HepG2 (cell line): ENCODE data around the gene SLAMF6. TPM values are rescaled to one million over a fixed set of nuclear protein-coding genes. Genes with fewer than 3 reads are reported as not detected.

Experiments
- ATAC-seq: fragments of 200-7000 bp; cut with Tn5 transposase; 3 replicates; pipeline ENCODE4 v1.9.1; 2020; ENCODE audit warnings: mild to moderate bottlenecking, moderate library complexity
- BruUV-seq: library from RNA; stranded (reverse); fragments of 400-500 nt; replicated peaks from 2 replicates; lab custom pipeline; 2021; lab: Mats Ljungman, UMichigan
- CTCF ChIA-PET: fragments of 300-600 bp; formaldehyde crosslinking; extraction: SDS; loops from one replicate; lab custom pipeline; 2021; ENCODE audit warnings: low total read pairs, inconsistent platforms, low intra/inter-chr PET ratio; lab: Yijun Ruan, JAX
- POLR2A ChIA-PET: fragments of 350-600 bp; sonication (Branson Sonifier 250); formaldehyde crosslinking; loops from one replicate; lab custom pipeline; 2020; ENCODE audit warnings: antibody characterized with exemption, inconsistent platforms; lab: Yijun Ruan, JAX
- DNase-seq: peaks from one replicate; pipeline ENCODE4 v3.0.0-alpha.2; 2015; ENCODE audit warnings: low spot score
- FAIRE-seq: peaks from 3 replicates; lab custom pipeline; 2011; peaks lifted over from hg19 to GRCh38; lab: Jason Lieb, UNC
- H2AFZ ChIP-seq: one replicate; pipeline ENCODE4 v1.6.1; 2011; ENCODE audit warnings: low read length, inconsistent platforms
- H3K27ac ChIP-seq: fragments of 300-600 bp; 3 replicates; pipeline ENCODE4 v1.8.0; 2011; ENCODE audit warnings: mixed run types, mild to moderate bottlenecking, mixed read lengths, low read length, inconsistent platforms; ENCODE audit not compliant: insufficient read depth; ENCODE audit errors: extremely low read length
- H3K27me3 ChIP-seq, 2 experiments: fragments of 200-600 bp in 1 of 2; 2 replicates in 1 of 2; 3 replicates in 1 of 2; pipeline versions ENCODE4 v1.6.0 to v1.8.0; 2011; ENCODE audit warnings: low read length in 2 of 2, mild to moderate bottlenecking in 2 of 2, moderate library complexity in 2 of 2, inconsistent platforms in 1 of 2; ENCODE audit not compliant: insufficient read depth in 2 of 2, control insufficient read depth in 1 of 2
- H3K36me3 ChIP-seq, 2 experiments: fragments of 200-600 bp in 1 of 2; replicated peaks in 1 of 2; 2 replicates in 1 of 2; 3 replicates in 1 of 2; pipeline versions ENCODE4 v1.5.1 to v1.8.0; 2011; ENCODE audit warnings: low read length in 2 of 2, inconsistent platforms in 1 of 2; ENCODE audit not compliant: insufficient read depth in 2 of 2, control insufficient read depth in 1 of 2
- H3K4me1 ChIP-seq: 2 replicates; pipeline ENCODE4 v1.5.1; 2012; ENCODE audit warnings: low read length, inconsistent platforms; ENCODE audit not compliant: insufficient read depth
- H3K4me2 ChIP-seq: 2 replicates; pipeline ENCODE4 v1.6.0; 2011; ENCODE audit warnings: low read depth, low read length, inconsistent platforms
- H3K4me3 ChIP-seq, 3 experiments: fragments of 200-600 bp in 1 of 3; sonication (generic), shearing (Covaris generic) in 1 of 3; replicated peaks in 1 of 3; 2 replicates each; pipeline ENCODE4 v1.5.1; 2011 to 2016; ENCODE audit warnings: low read length in 3 of 3, inconsistent platforms in 2 of 3, low read depth in 2 of 3, mild to moderate bottlenecking in 2 of 3, control low read depth in 1 of 3, mixed read lengths in 1 of 3; ENCODE audit not compliant: insufficient read depth in 1 of 3
- H3K79me2 ChIP-seq: one replicate; pipeline ENCODE4 v1.6.1; 2011; ENCODE audit warnings: low read length, inconsistent platforms; ENCODE audit not compliant: insufficient read depth
- H3K9ac ChIP-seq: 2 replicates; pipeline ENCODE4 v1.6.0; 2011; ENCODE audit warnings: mild to moderate bottlenecking, low read depth, low read length, inconsistent platforms; ENCODE audit not compliant: insufficient read depth
- H3K9me3 ChIP-seq: 2 replicates; pipeline ENCODE4 v1.5.1; 2012; ENCODE audit warnings: mild to moderate bottlenecking, low read length
- H4K20me1 ChIP-seq: 2 replicates; pipeline ENCODE4 v1.6.0; 2011; ENCODE audit warnings: inconsistent platforms, mild to moderate bottlenecking, low read length, moderate library complexity; ENCODE audit not compliant: insufficient read depth
- ARNTL ChIP-seq: sonication (generic); formaldehyde crosslinking; IDR thresholded peaks from 2 replicates; pipeline ENCODE4 v1.4.0; 2020; ENCODE audit warnings: mild to moderate bottlenecking, missing genetic modification reagents
- FOXO1 ChIP-seq: sonication (generic); formaldehyde crosslinking; IDR thresholded peaks from 2 replicates; pipeline ENCODE4 v1.4.0; 2020; ENCODE audit warnings: missing genetic modification reagents
- HMG20A ChIP-seq: IDR thresholded peaks from 2 replicates; pipeline ENCODE4 v1.6.1; 2016; ENCODE audit warnings: borderline replicate concordance
- MXD3 ChIP-seq: IDR thresholded peaks from 2 replicates; pipeline ENCODE4 v1.6.1; 2016; ENCODE audit warnings: mild to moderate bottlenecking, missing biosample characterization, missing genetic modification reagents
- PRPF4 ChIP-seq: fragments of 200-400 bp; formaldehyde crosslinking; IDR thresholded peaks from 2 replicates; pipeline ENCODE4 v1.6.1; 2016; ENCODE audit warnings: low read length, low read depth; ENCODE audit not compliant: poor library complexity, severe bottlenecking
- SP1 ChIP-seq, 2 experiments: fragments of 450-650 bp in 1 of 2; sonication (generic) in 1 of 2; formaldehyde crosslinking in 1 of 2; IDR thresholded peaks; 2 replicates each; pipeline versions ENCODE4 v1.4.0 to v1.6.1; 2016 to 2020; ENCODE audit warnings: missing genetic modification reagents in 1 of 2
- ZNF253 ChIP-seq: sonication (generic); formaldehyde crosslinking; IDR thresholded peaks from 2 replicates; pipeline ENCODE4 v1.8.0; 2022; ENCODE audit warnings: mild to moderate bottlenecking, missing genetic modification reagents, borderline replicate concordance
- ZNF276 ChIP-seq: sonication (generic); formaldehyde crosslinking; IDR thresholded peaks from 2 replicates; pipeline ENCODE4 v1.4.0; 2020; ENCODE audit warnings: mild to moderate bottlenecking, low read depth, missing genetic modification reagents
- ZNF430 ChIP-seq: sonication (generic); formaldehyde crosslinking; IDR thresholded peaks from 2 replicates; pipeline ENCODE4 v1.9.0; 2021; ENCODE audit warnings: mild to moderate bottlenecking, missing genetic modification reagents
- ZNF770 ChIP-seq: sonication (generic); formaldehyde crosslinking; IDR thresholded peaks from 2 replicates; pipeline ENCODE4 v1.5.0; 2020; ENCODE audit warnings: mild to moderate bottlenecking, missing genetic modification reagents
- ZNF781 ChIP-seq: sonication (generic); formaldehyde crosslinking; IDR thresholded peaks from 2 replicates; pipeline ENCODE4 v1.5.1; 2020; ENCODE audit warnings: borderline replicate concordance, mild to moderate bottlenecking, missing genetic modification reagents; ENCODE audit errors: not compliant biosample characterization
- ZNF83 ChIP-seq: sonication (generic); formaldehyde crosslinking; IDR thresholded peaks from 2 replicates; pipeline ENCODE4 v1.4.0; 2020; ENCODE audit warnings: missing genetic modification reagents, mild to moderate bottlenecking, borderline replicate concordance
- WGBS: methylation state at CpG from one replicate; pipeline ENCODE4 v1.1.6; 2017; ENCODE audit warnings: low lambda C conversion rate; 5-methylcytosine and 5-hydroxymethylcytosine counted together
- in situ Hi-C: cut with HindIII; loops from 2 replicates; pipeline ENCODE4 v1.10.0; 2017; ENCODE audit warnings: low pct_unique_long_range_greater_than_20kb; ENCODE audit not compliant: extremely low pct_ligation_motif_present
- intact Hi-C: fragments of 100-400 bp; cut with micrococcal nuclease; formaldehyde crosslinking; loops from one replicate; pipeline ENCODE4 v1.10.0; 2022; ENCODE audit not compliant: unreplicated experiment
- polyA plus RNA-seq, 8 experiments: library from polyadenylated mRNA; depleted of rRNA in 3 of 8; stranded (reverse) in 7 of 8; unstranded in 1 of 8; fragments of >200 nt; fragmentation: Illumina TruSeq in 4 of 8; extraction: Trizol in 4 of 8; gene quantifications; 2 replicates each; pipeline versions ENCODE4 v1.2.1 to v1.2.3, GENCODE V29; 2011 to 2016; ENCODE audit warnings: low read depth in 4 of 8, missing spikeins in 1 of 8, mixed read lengths in 1 of 8; ENCODE audit not compliant: insufficient read depth in 1 of 8
- total RNA-seq, 5 experiments: library from RNA; depleted of rRNA; stranded (reverse); fragments of >200 nt; fragmentation: Illumina TruSeq; extraction: Trizol; gene quantifications; 2 replicates each; pipeline ENCODE4 v1.2.3, GENCODE V29; 2016; ENCODE audit warnings: low read depth in 1 of 5

SLAMF6 gene
- total and polyA plus RNA-seq, 2 of the 13 experiments (the other 11 are each of a cell fraction or from before 2014, with no cell fraction given): not detected

- no peak for TF ChIP-seq ZNF253
- TF ChIP-seq, all 625 proteins: peak for 0
Measured at GRCh38 chr1:160569806-160570205, 46.8 kb upstream of the SLAMF6 start (continued).

- FAIRE-seq (no peak), ATAC-seq (no peak), DNase-seq (no peak)
- no TSS peak for BruUV-seq
- Histone ChIP-seq H3K9ac (no peak overlapping the region), H3K27ac (no peak overlapping the region), H3K9me3 (peaks cover 4% of the 10 kb centered on the region), H3K79me2 (no peaks in the 10 kb centered on the region), H3K4me2 (no peak overlapping the region), H3K27me3 (no peaks in the 10 kb centered on the region), H3K4me3 (no peak overlapping the region), H4K20me1 (no peaks in the 10 kb centered on the region), H3K36me3 (no peaks in the 10 kb centered on the region), H3K4me1 (no peaks in the 10 kb centered on the region), H2AFZ (no peak overlapping the region)
- TF ChIP-seq ZNF770 (CRISPR knock-in tag) (no peak), ZNF781 (CRISPR knock-in tag) (no peak), FOXO1 (no peak), PRPF4 (no peak), HMG20A (CRISPR knock-in tag) (no peak), ZNF276 (CRISPR knock-in tag) (no peak), ZNF430 (CRISPR knock-in tag) (no peak), ARNTL (CRISPR knock-in tag) (no peak), SP1 (IDR thresholded peaks at IDR 0.05) (no peak), SP1 (CRISPR knock-in tag; IDR thresholded peaks at IDR 0.05) (no peak), ZNF83 (CRISPR knock-in tag) (no peak), MXD3 (no peak)
- ChIA-PET POLR2A (no interaction called here), CTCF (no interaction called here)
- in situ Hi-C loops (no loop called here), intact Hi-C loops (no loop called here)
- 9% methylated on average over 8 of the region's 8 CpGs for WGBS
Measured at GRCh38 chr1:160567858-160568682, 45.0 kb upstream of the SLAMF6 start.
